Measurements from ENCODE around the gene TECRL.

TECRL gene

GRCh38 chr4:64251781-64252180 is 157.5 kb downstream of the TECRL start:
- H3K4me3 ChIP-seq (ENCODE audit: low read depth in 1 of 5, low read length in 5 of 5) = no peak overlapping the region
- no peaks in the 10 kb centered on the region for H3K27me3 ChIP-seq (ENCODE audit: control insufficient read depth in 5 of 5, insufficient read depth in 4 of 5, low read length in 5 of 5)
- H3K9me3 ChIP-seq (ENCODE audit: control insufficient read depth in 5 of 5, low read length in 5 of 5) = no peaks in the 10 kb centered on the region
- no peaks in the 10 kb centered on the region for H3K4me1 ChIP-seq (ENCODE audit: control insufficient read depth in 5 of 5, insufficient read depth in 5 of 5, low read length in 5 of 5)
- H3K27ac ChIP-seq (ENCODE audit: low read depth, low read length) = no peak overlapping the region
- H3K36me3 ChIP-seq (ENCODE audit: control insufficient read depth in 5 of 5, insufficient read depth in 5 of 5, low read length in 5 of 5) = no peaks in the 10 kb centered on the region
- no peak overlapping the region for H3K9ac ChIP-seq (ENCODE audit: low read length in 5 of 5)

- Histone ChIP-seq H3K9ac (ENCODE audit: low read length in 5 of 5) (no peak overlapping the region), H3K4me1 (ENCODE audit: control insufficient read depth in 5 of 5, insufficient read depth in 5 of 5, low read length in 5 of 5) (no peaks in the 10 kb centered on the region), H3K27me3 (ENCODE audit: control insufficient read depth in 5 of 5, insufficient read depth in 4 of 5, low read length in 5 of 5) (no peaks in the 10 kb centered on the region), H3K36me3 (ENCODE audit: control insufficient read depth in 5 of 5, insufficient read depth in 5 of 5, low read length in 5 of 5) (no peaks in the 10 kb centered on the region), H3K9me3 (ENCODE audit: control insufficient read depth in 5 of 5, low read length in 5 of 5) (no peaks in the 10 kb centered on the region), H3K27ac (ENCODE audit: low read depth, low read length) (no peak overlapping the region), H3K4me3 (ENCODE audit: low read depth in 1 of 5, low read length in 5 of 5) (no peak overlapping the region)
Observed at GRCh38 chr4:64250488-64250887, 158.8 kb downstream of the TECRL start.

DNA sequence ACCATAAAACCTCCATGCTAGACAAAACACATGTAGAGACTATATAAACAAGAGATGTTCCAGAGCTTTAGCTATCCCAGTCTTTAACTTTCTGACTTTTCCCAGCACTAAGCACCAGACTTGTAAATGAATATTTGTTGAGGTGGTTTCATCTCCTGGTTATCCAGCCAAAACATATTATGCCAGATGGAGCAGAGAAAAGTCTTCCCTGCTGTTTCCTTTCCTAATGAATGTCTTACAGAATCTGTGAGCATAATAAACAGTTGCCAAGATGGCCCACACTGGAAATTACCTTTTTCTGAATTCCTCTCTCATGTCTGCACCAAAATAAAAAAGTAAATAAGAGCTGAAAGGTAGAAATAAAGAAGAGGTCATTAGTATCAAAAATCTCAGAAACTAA is 159.2 kb downstream of the TECRL start:
- Histone ChIP-seq H3K4me1 (ENCODE audit: control insufficient read depth in 5 of 5, insufficient read depth in 5 of 5, low read length in 5 of 5) (no peaks in the 10 kb centered on the region), H3K27ac (ENCODE audit: low read depth, low read length) (no peak overlapping the region), H3K9me3 (ENCODE audit: control insufficient read depth in 5 of 5, low read length in 5 of 5) (no peaks in the 10 kb centered on the region), H3K36me3 (ENCODE audit: control insufficient read depth in 5 of 5, insufficient read depth in 5 of 5, low read length in 5 of 5) (no peaks in the 10 kb centered on the region), H3K27me3 (ENCODE audit: control insufficient read depth in 5 of 5, insufficient read depth in 4 of 5, low read length in 5 of 5) (no peaks in the 10 kb centered on the region), H3K4me3 (ENCODE audit: low read depth in 1 of 5, low read length in 5 of 5) (no peak overlapping the region), H3K9ac (ENCODE audit: low read length in 5 of 5) (no peak overlapping the region)

GRCh38 chr4:64248186-64248585 is 161.1 kb downstream of the TECRL start:
- no peaks in the 10 kb centered on the region for H3K4me1 ChIP-seq (ENCODE audit: control insufficient read depth in 5 of 5, insufficient read depth in 5 of 5, low read length in 5 of 5)
- H3K4me3 ChIP-seq (ENCODE audit: low read depth in 1 of 5, low read length in 5 of 5) = no peak overlapping the region
- no peaks in the 10 kb centered on the region for H3K36me3 ChIP-seq (ENCODE audit: control insufficient read depth in 5 of 5, insufficient read depth in 5 of 5, low read length in 5 of 5)
- H3K9me3 ChIP-seq (ENCODE audit: control insufficient read depth in 5 of 5, low read length in 5 of 5) = no peaks in the 10 kb centered on the region
- no peaks in the 10 kb centered on the region for H3K27me3 ChIP-seq (ENCODE audit: control insufficient read depth in 5 of 5, insufficient read depth in 4 of 5, low read length in 5 of 5)
- no peak overlapping the region for H3K9ac ChIP-seq (ENCODE audit: low read length in 5 of 5)
- H3K27ac ChIP-seq (ENCODE audit: low read depth, low read length) = no peak overlapping the region

GRCh38 chr4:64230709-64231310 is 178.4 kb downstream of the TECRL start:
- Histone ChIP-seq H3K27me3 (ENCODE audit: control insufficient read depth in 5 of 5, insufficient read depth in 4 of 5, low read length in 5 of 5) (no peaks in the 10 kb centered on the region), H3K4me3 (ENCODE audit: low read depth in 1 of 5, low read length in 5 of 5) (peak overlapping the region in 3 of 5 donors; percentile 12 to 42 (median 40)), H3K4me1 (ENCODE audit: control insufficient read depth in 5 of 5, insufficient read depth in 5 of 5, low read length in 5 of 5) (no peaks in the 10 kb centered on the region), H3K9me3 (ENCODE audit: control insufficient read depth in 5 of 5, low read length in 5 of 5) (peaks cover 33 to 61% (median 56%) of the 10 kb centered on the region in 5 donors), H3K27ac (ENCODE audit: low read depth, low read length) (no peak overlapping the region), H3K9ac (ENCODE audit: low read length in 5 of 5) (no peak overlapping the region), H3K36me3 (ENCODE audit: control insufficient read depth in 5 of 5, insufficient read depth in 5 of 5, low read length in 5 of 5) (no peaks in the 10 kb centered on the region)

Data from subcutaneous abdominal adipose tissue (tissue), 5 donors.